Right hindlimb (tissue), 1 donor: ENCODE measurements around the gene ACSF2.
"Not testable (repeated sequence)": the region's sequence is repeated elsewhere in the genome, so short reads cannot be mapped to it uniquely, and the experiment has no call there.

ENCODE experiments used
- DNase-seq: peaks from one replicate; pipeline ENCODE4 v3.0.0-alpha.2; 2018

The ACSF2 gene

GRCh38 chr17:50412188-50412732, 13.8 kb upstream of the ACSF2 start:
- DNase-seq = no peak

GRCh38 chr17:50414808-50415207, 11.2 kb upstream of the ACSF2 start:
- no peak for DNase-seq

GRCh38 chr17:50419577-50419976, 6.4 kb upstream of the ACSF2 start:
- DNase-seq = not testable (repeated sequence)

GRCh38 chr17:50420419-50421112, 5.5 kb upstream of the ACSF2 start:
- DNase-seq = no peak

- no peak for DNase-seq
These were observed 4.5 kb upstream of the ACSF2 start for GRCh38 chr17:50421308-50422051.

GRCh38 chr17:50422738-50423137, 3.3 kb upstream of the ACSF2 start:
- DNase-seq = no peak

- no peak for DNase-seq
These were observed 2.4 kb upstream of the ACSF2 start for GRCh38 chr17:50423553-50424159.

GRCh38 chr17:50424246-50424995, 1.6 kb upstream of the ACSF2 start:
- no peak for DNase-seq

- no peak for DNase-seq
These were observed 879 bp upstream of the ACSF2 start for GRCh38 chr17:50424996-50425681.

- no peak for DNase-seq
These were observed 409 bp downstream of the ACSF2 start for GRCh38 chr17:50426472-50426782.

GRCh38 chr17:50426814-50427787, 1.1 kb downstream of the ACSF2 start:
- DNase-seq = peak; percentile 36

- not testable (repeated sequence) for DNase-seq
These were observed 2.1 kb downstream of the ACSF2 start for GRCh38 chr17:50428126-50428525.

GRCh38 chr17:50428831-50429424, 2.9 kb downstream of the ACSF2 start:
- no peak for DNase-seq

- DNase-seq = no peak
These were observed 3.8 kb downstream of the ACSF2 start for GRCh38 chr17:50429793-50430192.

- DNase-seq = no peak
These were observed 5.0 kb downstream of the ACSF2 start for GRCh38 chr17:50430821-50431618.

- no peak for DNase-seq
These were observed 6.2 kb downstream of the ACSF2 start for GRCh38 chr17:50432125-50432762.

GRCh38 chr17:50437409-50437808, 11.4 kb downstream of the ACSF2 start:
- no peak for DNase-seq

- DNase-seq = no peak
These were observed 13.0 kb downstream of the ACSF2 start for GRCh38 chr17:50439008-50439407.

- DNase-seq = no peak
These were observed 14.3 kb downstream of the ACSF2 start for GRCh38 chr17:50440172-50440837.
